Measurements from ENCODE around the gene DPYD. TPM values are rescaled to one million over a fixed set of nuclear protein-coding genes. Genes with fewer than 3 reads are reported as not detected.

Gene DPYD
- total RNA-seq, 1 donor from 2014 or later = 8.1 TPM

DNA sequence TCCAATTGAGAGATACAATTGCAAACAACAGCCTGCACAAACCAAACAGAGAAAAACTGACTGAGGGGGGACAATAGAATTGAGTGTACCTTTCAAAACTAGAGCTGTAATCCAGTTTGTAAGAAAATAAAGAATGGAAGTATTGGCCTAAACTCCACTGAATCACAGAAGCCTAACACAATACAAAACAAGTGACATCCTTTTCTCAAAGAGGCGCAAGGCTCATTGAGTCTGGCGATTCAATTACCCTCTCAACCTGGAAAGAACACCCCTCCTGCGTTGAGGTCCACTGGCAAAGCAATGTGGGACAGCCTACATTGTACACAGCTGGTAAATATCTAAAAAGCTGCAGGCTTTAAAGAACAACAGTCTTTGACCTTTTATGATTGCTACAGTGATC, 182.6 kb downstream of the DPYD start:
- no peaks in the 10 kb centered on the region for H3K27me3 Mint-ChIP-seq
- H3K4me3 Mint-ChIP-seq (ENCODE audit: low read depth) = no peak overlapping the region
- H3K36me3 Mint-ChIP-seq (ENCODE audit: insufficient read depth) = no peaks in the 10 kb centered on the region
- no peak overlapping the region for H3K27ac Mint-ChIP-seq
- DNase-seq (ENCODE audit: low spot score, unreplicated experiment) = no peak
- TF ChIP-seq, protein P1, sequence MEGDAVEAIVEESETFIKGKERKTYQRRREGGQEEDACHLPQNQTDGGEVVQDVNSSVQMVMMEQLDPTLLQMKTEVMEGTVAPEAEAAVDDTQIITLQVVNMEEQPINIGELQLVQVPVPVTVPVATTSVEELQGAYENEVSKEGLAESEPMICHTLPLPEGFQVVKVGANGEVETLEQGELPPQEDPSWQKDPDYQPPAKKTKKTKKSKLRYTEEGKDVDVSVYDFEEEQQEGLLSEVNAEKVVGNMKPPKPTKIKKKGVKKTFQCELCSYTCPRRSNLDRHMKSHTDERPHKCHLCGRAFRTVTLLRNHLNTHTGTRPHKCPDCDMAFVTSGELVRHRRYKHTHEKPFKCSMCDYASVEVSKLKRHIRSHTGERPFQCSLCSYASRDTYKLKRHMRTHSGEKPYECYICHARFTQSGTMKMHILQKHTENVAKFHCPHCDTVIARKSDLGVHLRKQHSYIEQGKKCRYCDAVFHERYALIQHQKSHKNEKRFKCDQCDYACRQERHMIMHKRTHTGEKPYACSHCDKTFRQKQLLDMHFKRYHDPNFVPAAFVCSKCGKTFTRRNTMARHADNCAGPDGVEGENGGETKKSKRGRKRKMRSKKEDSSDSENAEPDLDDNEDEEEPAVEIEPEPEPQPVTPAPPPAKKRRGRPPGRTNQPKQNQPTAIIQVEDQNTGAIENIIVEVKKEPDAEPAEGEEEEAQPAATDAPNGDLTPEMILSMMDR (IDR thresholded peaks at IDR 0.05; ENCODE audit: unreplicated experiment) = no peak
- no peaks in the 10 kb centered on the region for H3K9me3 Mint-ChIP-seq (ENCODE audit: low read depth)
- H3K4me1 Mint-ChIP-seq (ENCODE audit: low read depth) = peaks cover 9% of the 10 kb centered on the region

DNA sequence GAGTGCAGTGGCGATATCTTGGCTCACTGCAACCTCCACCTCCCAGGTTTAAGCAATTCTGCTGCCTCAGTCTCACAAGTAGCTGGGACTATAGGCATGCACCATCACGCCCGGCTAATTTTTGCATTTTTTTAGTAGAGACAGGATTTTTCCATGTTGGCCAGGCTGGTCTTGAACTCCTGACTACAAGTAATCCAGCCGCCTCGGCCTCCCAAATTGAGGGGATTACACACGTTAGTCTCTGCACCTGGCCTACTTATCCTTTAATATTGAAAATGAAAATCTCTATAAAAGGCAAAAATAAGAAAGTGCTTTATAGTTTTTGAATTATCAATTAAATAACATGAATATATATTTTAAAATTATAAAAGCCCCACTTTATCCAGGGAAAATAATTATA, 190.6 kb downstream of the DPYD start:
- H3K4me3 Mint-ChIP-seq (ENCODE audit: low read depth) = no peak overlapping the region
- no peaks in the 10 kb centered on the region for H3K9me3 Mint-ChIP-seq (ENCODE audit: low read depth)
- H3K4me1 Mint-ChIP-seq (ENCODE audit: low read depth) = peaks cover 1% of the 10 kb centered on the region
- no peak for DNase-seq (ENCODE audit: low spot score, unreplicated experiment)
- H3K27ac Mint-ChIP-seq = no peak overlapping the region
- TF ChIP-seq, protein P1 (IDR thresholded peaks at IDR 0.05; ENCODE audit: unreplicated experiment) = no peak
- H3K27me3 Mint-ChIP-seq = no peaks in the 10 kb centered on the region
- no peaks in the 10 kb centered on the region for H3K36me3 Mint-ChIP-seq (ENCODE audit: insufficient read depth)

DNA sequence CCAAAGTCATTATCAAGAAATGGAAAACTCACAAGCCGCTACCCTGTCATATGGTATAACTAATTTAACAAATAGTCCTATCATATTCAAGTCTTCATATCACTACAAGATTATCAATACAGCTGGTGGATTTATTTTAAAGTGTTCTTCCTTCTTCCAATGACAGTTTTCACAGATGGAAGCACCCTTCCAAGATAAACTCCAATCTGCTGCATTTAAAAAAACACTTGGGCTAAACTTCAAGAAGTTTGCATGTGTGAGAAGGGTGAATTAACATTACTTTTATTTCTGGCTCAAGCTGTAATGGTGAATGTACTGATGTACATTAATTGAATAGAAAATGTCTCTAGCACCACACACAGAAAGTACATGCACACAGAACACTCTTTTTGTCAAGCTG, 192.4 kb downstream of the DPYD start:
- peaks cover 5% of the 10 kb centered on the region for H3K4me1 Mint-ChIP-seq (ENCODE audit: low read depth)
- no peak for DNase-seq (ENCODE audit: low spot score, unreplicated experiment)
- no peak overlapping the region for H3K27ac Mint-ChIP-seq
- peaks cover 8% of the 10 kb centered on the region for H3K9me3 Mint-ChIP-seq (ENCODE audit: low read depth)
- H3K36me3 Mint-ChIP-seq (ENCODE audit: insufficient read depth) = no peaks in the 10 kb centered on the region
- H3K4me3 Mint-ChIP-seq (ENCODE audit: low read depth) = no peak overlapping the region
- TF ChIP-seq, protein P1 (IDR thresholded peaks at IDR 0.05; ENCODE audit: unreplicated experiment) = no peak
- no peaks in the 10 kb centered on the region for H3K27me3 Mint-ChIP-seq

DNA sequence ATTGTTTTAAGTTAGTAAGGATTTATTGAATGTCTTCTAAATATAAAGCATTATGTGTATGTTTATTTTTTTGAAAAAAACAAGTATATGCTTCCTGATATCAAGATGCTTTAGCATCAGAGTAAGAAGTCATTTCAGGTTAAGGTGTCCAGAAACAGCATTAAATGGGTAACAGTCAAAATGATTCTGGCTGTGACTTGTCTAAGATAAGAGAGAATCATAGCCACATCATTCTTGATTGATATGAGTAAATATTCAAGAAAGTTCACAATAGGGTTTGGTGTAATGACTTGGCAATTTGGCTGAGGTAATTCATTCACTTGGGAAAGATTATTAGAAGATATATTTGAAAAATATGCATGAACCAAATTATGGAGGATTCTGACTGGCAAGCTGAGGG, 193.8 kb downstream of the DPYD start:
- Mint-ChIP-seq H3K4me1 (ENCODE audit: low read depth) (peaks cover 5% of the 10 kb centered on the region), H3K27me3 (no peaks in the 10 kb centered on the region), H3K36me3 (ENCODE audit: insufficient read depth) (no peaks in the 10 kb centered on the region), H3K27ac (no peak overlapping the region), H3K4me3 (ENCODE audit: low read depth) (no peak overlapping the region), H3K9me3 (ENCODE audit: low read depth) (peaks cover 8% of the 10 kb centered on the region)
- TF ChIP-seq, protein P1 (IDR thresholded peaks at IDR 0.05; ENCODE audit: unreplicated experiment) = no peak
- no peak for DNase-seq (ENCODE audit: low spot score, unreplicated experiment)

DNA sequence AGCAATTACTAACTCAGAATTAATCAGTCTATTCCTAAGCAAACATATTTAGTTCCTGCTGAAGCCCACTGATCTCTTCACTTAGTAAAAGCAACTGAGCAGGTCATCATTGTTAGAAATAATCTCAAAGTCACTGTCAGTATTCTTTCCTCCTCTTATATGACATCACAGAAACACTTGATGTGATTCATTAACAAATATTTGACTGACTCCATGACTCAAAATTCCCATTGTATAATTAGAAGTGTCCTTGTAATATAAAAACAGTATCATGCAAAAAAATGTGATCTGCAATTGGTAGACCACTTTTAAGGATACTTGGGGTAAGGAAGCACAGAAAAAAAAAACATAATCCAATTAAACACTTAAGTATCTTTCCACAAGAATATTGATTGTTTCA, 194.4 kb downstream of the DPYD start:
- TF ChIP-seq, protein P1 (IDR thresholded peaks at IDR 0.05; ENCODE audit: unreplicated experiment) = no peak
- Mint-ChIP-seq H3K9me3 (ENCODE audit: low read depth) (peaks cover 8% of the 10 kb centered on the region), H3K4me3 (ENCODE audit: low read depth) (no peak overlapping the region), H3K27ac (no peak overlapping the region), H3K36me3 (ENCODE audit: insufficient read depth) (no peaks in the 10 kb centered on the region), H3K27me3 (no peaks in the 10 kb centered on the region), H3K4me1 (ENCODE audit: low read depth) (peaks cover 5% of the 10 kb centered on the region)
- no peak for DNase-seq (ENCODE audit: low spot score, unreplicated experiment)
